ENCODE measurements around the gene DAAM1.

GRCh38 chr14:59358784-59359183, 170.3 kb downstream of the DAAM1 start:
- TF ChIP-seq EZH2phosphoT487 (IDR thresholded peaks at IDR 0.05; ENCODE audit: low read depth) = no peak
- TF ChIP-seq CTCF (IDR thresholded peaks at IDR 0.05; ENCODE audit: low read depth, low read length) = no peak
